Measurements from ENCODE around the gene HTRA3.

HTRA3 gene

GRCh38 chr4:8287343-8288280 is 18.1 kb downstream of the HTRA3 start:
- Histone ChIP-seq H3K27me3 (ENCODE audit: insufficient read depth, poor library complexity, severe bottlenecking) (no peaks in the 10 kb centered on the region), H3K4me3 (replicated peaks; ENCODE audit: insufficient read depth, low read length) (no peak overlapping the region), H3K27ac (replicated peaks) (peak overlapping the region; percentile 81)
- no peak for TF ChIP-seq REST (IDR thresholded peaks at IDR 0.05; ENCODE audit: insufficient replicate concordance, low read depth)
- TF ChIP-seq SPI1 (IDR thresholded peaks at IDR 0.05; ENCODE audit: borderline replicate concordance, low read depth), result peak; percentile 38; the same call in 1 of the 2 replicates
- peak in 1 of 2 experiments; percentile 69 for DNase-seq (ENCODE audit: low read depth in 1 of 2, low spot score in 1 of 2)

- Histone ChIP-seq H3K4me3 (replicated peaks; ENCODE audit: insufficient read depth, low read length) (no peak overlapping the region), H3K27ac (replicated peaks) (no peak overlapping the region), H3K27me3 (ENCODE audit: insufficient read depth, poor library complexity, severe bottlenecking) (no peaks in the 10 kb centered on the region)
- TF ChIP-seq GABPA (IDR thresholded peaks at IDR 0.05; ENCODE audit: low read depth) (no peak), CTCF (IDR thresholded peaks at IDR 0.05; ENCODE audit: insufficient read depth, low read length) (no peak), POLR2AphosphoS5 (IDR thresholded peaks at IDR 0.05; ENCODE audit: low read depth) (no peak), REST (IDR thresholded peaks at IDR 0.05; ENCODE audit: insufficient replicate concordance, low read depth) (no peak), SPI1 (IDR thresholded peaks at IDR 0.05; ENCODE audit: borderline replicate concordance, low read depth) (no peak)
- no peak for DNase-seq (ENCODE audit: low read depth in 1 of 2, low spot score in 1 of 2)
Measured at GRCh38 chr4:8289151-8289750, 19.7 kb downstream of the HTRA3 start.

GRCh38 chr4:8289956-8290700 is 20.6 kb downstream of the HTRA3 start:
- TF ChIP-seq SPI1 (IDR thresholded peaks at IDR 0.05; ENCODE audit: borderline replicate concordance, low read depth) (no peak), POLR2AphosphoS5 (IDR thresholded peaks at IDR 0.05; ENCODE audit: low read depth) (no peak), CTCF (IDR thresholded peaks at IDR 0.05; ENCODE audit: insufficient read depth, low read length) (no peak), GABPA (IDR thresholded peaks at IDR 0.05; ENCODE audit: low read depth) (no peak), REST (IDR thresholded peaks at IDR 0.05; ENCODE audit: insufficient replicate concordance, low read depth) (no peak)
- no peak overlapping the region for H3K27ac ChIP-seq (replicated peaks)
- no peaks in the 10 kb centered on the region for H3K27me3 ChIP-seq (ENCODE audit: insufficient read depth, poor library complexity, severe bottlenecking)
- DNase-seq (ENCODE audit: low read depth in 1 of 2, low spot score in 1 of 2), result no peak
- H3K4me3 ChIP-seq (replicated peaks; ENCODE audit: insufficient read depth, low read length), result no peak overlapping the region
